SK-N-SH treated with all-trans-retinoic acid at 6 μM for 48 hours (cell line): ENCODE measurements around the gene PRR22.
"Not testable (repeated sequence)": the region's sequence is repeated elsewhere in the genome, so short reads cannot be mapped to it uniquely, and the experiment has no call there.

Source experiments
- ATAC-seq: fragments of 200-7000 bp; cut with Tn5 transposase; 3 replicates; pipeline ENCODE4 v1.9.1; 2020; ENCODE audit warnings: mild to moderate bottlenecking, moderate library complexity
- ARNTL ChIP-seq: fragments of 450-650 bp; formaldehyde crosslinking; IDR thresholded peaks from 2 replicates; pipeline ENCODE4 v1.5.0; 2020; ENCODE audit warnings: low read depth, mild to moderate bottlenecking, moderate library complexity, borderline replicate concordance
- CREB5 ChIP-seq: fragments of 250-450 bp; sonication (Bioruptor Pico); IDR thresholded peaks from 2 replicates; pipeline ENCODE4 v1.5.1; 2020; ENCODE audit warnings: low read depth, mild to moderate bottlenecking, moderate library complexity
- CSRNP3 ChIP-seq: fragments of 250-450 bp; sonication (Bioruptor Pico); IDR thresholded peaks from 2 replicates; pipeline ENCODE4 v1.5.1; 2021; ENCODE audit warnings: mild to moderate bottlenecking, moderate library complexity
- ESRRG ChIP-seq: fragments of 250-450 bp; sonication (Bioruptor Pico); IDR thresholded peaks from 2 replicates; pipeline ENCODE4 v1.6.1; 2021; ENCODE audit warnings: mild to moderate bottlenecking
- GLIS3 ChIP-seq: fragments of 250-450 bp; sonication (Bioruptor Pico); IDR thresholded peaks from 2 replicates; pipeline ENCODE4 v1.5.0; 2020; ENCODE audit warnings: mild to moderate bottlenecking, moderate library complexity
- ISL1 ChIP-seq: fragments of 250-450 bp; sonication (Bioruptor Pico); IDR thresholded peaks from 2 replicates; pipeline ENCODE4 v2.1.2; 2022; ENCODE audit warnings: mild to moderate bottlenecking, moderate library complexity
- OSR1 ChIP-seq: fragments of 250-450 bp; sonication (Bioruptor Pico); IDR thresholded peaks from 2 replicates; pipeline ENCODE4 v1.8.0; 2022; ENCODE audit warnings: moderate library complexity, mild to moderate bottlenecking, inconsistent platforms
- PATZ1 ChIP-seq: fragments of 250-450 bp; sonication (Bioruptor Pico); IDR thresholded peaks from 2 replicates; pipeline ENCODE4 v1.8.0; 2020; ENCODE audit warnings: mild to moderate bottlenecking, moderate library complexity, borderline replicate concordance
- POU6F1 ChIP-seq: fragments of 250-450 bp; sonication (Bioruptor Pico); IDR thresholded peaks from 2 replicates; pipeline ENCODE4 v1.8.0; 2021; ENCODE audit warnings: low read depth, mild to moderate bottlenecking, moderate library complexity, borderline replicate concordance
- PPARA ChIP-seq: fragments of 250-450 bp; sonication (Bioruptor Pico); IDR thresholded peaks from 2 replicates; pipeline ENCODE4 v1.5.0; 2020; ENCODE audit warnings: mild to moderate bottlenecking, borderline replicate concordance
- RARB ChIP-seq: fragments of 250-450 bp; sonication (Bioruptor Pico); IDR thresholded peaks from 2 replicates; pipeline ENCODE4 v1.8.0; 2021; ENCODE audit warnings: mild to moderate bottlenecking, moderate library complexity
- TCF4 ChIP-seq: fragments of 250-450 bp; sonication (Bioruptor Pico); IDR thresholded peaks from 2 replicates; pipeline ENCODE4 v1.8.0; 2021; ENCODE audit warnings: mild to moderate bottlenecking, moderate library complexity, borderline replicate concordance
- TOX ChIP-seq: fragments of 250-450 bp; sonication (Bioruptor Pico); IDR thresholded peaks from 2 replicates; pipeline ENCODE4 v1.8.0; 2021; ENCODE audit warnings: mild to moderate bottlenecking, moderate library complexity, borderline replicate concordance
- TSHZ2 ChIP-seq: fragments of 250-450 bp; sonication (Bioruptor Pico); IDR thresholded peaks from 2 replicates; pipeline ENCODE4 v1.5.0; 2020; ENCODE audit warnings: mild to moderate bottlenecking, moderate library complexity
- ZFP30 ChIP-seq: fragments of 450-650 bp; formaldehyde crosslinking; IDR thresholded peaks from 2 replicates; pipeline ENCODE4 v1.5.0; 2022; ENCODE audit warnings: mild to moderate bottlenecking, moderate library complexity
- ZNF70 ChIP-seq: fragments of 450-650 bp; formaldehyde crosslinking; IDR thresholded peaks from 2 replicates; pipeline ENCODE4 v1.5.0; 2020; ENCODE audit warnings: mild to moderate bottlenecking, moderate library complexity
- ZNF8 ChIP-seq: fragments of 450-650 bp; formaldehyde crosslinking; IDR thresholded peaks from 2 replicates; pipeline ENCODE4 v1.5.0; 2020; ENCODE audit warnings: mild to moderate bottlenecking, moderate library complexity

PRR22 gene

GRCh38 chr19:5762608-5763217 lies 21.8 kb downstream of the PRR22 start (continued):
- TF ChIP-seq POU6F1 (CRISPR knock-in tag) (no peak), CREB5 (CRISPR knock-in tag) (no peak), OSR1 (CRISPR knock-in tag) (no peak), TOX (CRISPR knock-in tag) (no peak), ESRRG (CRISPR knock-in tag) (no peak), PPARA (CRISPR knock-in tag) (no peak), ZFP30 (CRISPR knock-in tag) (no peak)

- ATAC-seq, result no peak
- no peak for TF ChIP-seq CREB5 (CRISPR knock-in tag)
- no peak for TF ChIP-seq RARB (CRISPR knock-in tag)
These were observed 30.8 kb downstream of the PRR22 start for GRCh38 chr19:5753743-5754142.

- no peak for ATAC-seq
- TF ChIP-seq TSHZ2, result no peak
- TF ChIP-seq OSR1 (CRISPR knock-in tag), result no peak
- no peak for TF ChIP-seq CSRNP3 (CRISPR knock-in tag)
- TF ChIP-seq GLIS3 (CRISPR knock-in tag), result no peak
- no peak for TF ChIP-seq ZNF8 (CRISPR knock-in tag)
- no peak for TF ChIP-seq ISL1 (CRISPR knock-in tag)
These were observed 32.8 kb downstream of the PRR22 start for GRCh38 chr19:5751709-5752108.

- TF ChIP-seq ZNF70 (CRISPR knock-in tag), result no peak
- no peak for TF ChIP-seq ARNTL (CRISPR knock-in tag)
- no peak for TF ChIP-seq CREB5 (CRISPR knock-in tag)
- TF ChIP-seq PPARA (CRISPR knock-in tag), result no peak
- no peak for TF ChIP-seq RARB (CRISPR knock-in tag)
- TF ChIP-seq ZFP30 (CRISPR knock-in tag), result no peak
- no peak for TF ChIP-seq TCF4 (CRISPR knock-in tag)
- TF ChIP-seq PATZ1 (CRISPR knock-in tag), result no peak
- TF ChIP-seq CSRNP3 (CRISPR knock-in tag), result no peak
- no peak for ATAC-seq
These were observed 35.0 kb downstream of the PRR22 start for GRCh38 chr19:5749505-5749904.

GRCh38 chr19:5748920-5749319 lies 35.6 kb downstream of the PRR22 start:
- ATAC-seq, result not testable (repeated sequence)

GRCh38 chr19:5744999-5745398 lies 39.5 kb downstream of the PRR22 start:
- not testable (repeated sequence) for ATAC-seq
